GM23338 (cell line): ENCODE data around the gene RSU1. TPM values are rescaled to one million over a fixed set of nuclear protein-coding genes. Genes with fewer than 3 reads are reported as not detected.

Experiments
- ATAC-seq: fragments of 200-7000 bp; cut with Tn5 transposase; 3 replicates; pipeline ENCODE4 v1.9.1; 2020
- DNase-seq: peaks from one replicate; pipeline ENCODE4 v3.0.0-alpha.2; 2015; ENCODE audit warnings: low spot score
- H2AFZ ChIP-seq: fragments of 200-600 bp; sonication (generic); 2 replicates; pipeline ENCODE4 v1.8.0; 2016; ENCODE audit warnings: antibody characterized with exemption, mild to moderate bottlenecking, moderate library complexity
- H3F3A ChIP-seq: fragments of 200-600 bp; sonication (generic); replicated peaks from 2 replicates; pipeline ENCODE4 v1.8.0; 2017; ENCODE audit warnings: antibody characterized with exemption, mixed run types, low read depth
- H3K27ac ChIP-seq: fragments of 200-600 bp; sonication (generic); 2 replicates; pipeline ENCODE4 v1.6.1; 2016; ENCODE audit warnings: low read depth
- H3K27me3 ChIP-seq: fragments of 200-600 bp; sonication (generic); 2 replicates; pipeline ENCODE4 v1.8.0; 2016; ENCODE audit warnings: mild to moderate bottlenecking, mixed run types, moderate library complexity; ENCODE audit not compliant: insufficient read depth
- H3K36me3 ChIP-seq: fragments of 200-600 bp; sonication (generic); 2 replicates; pipeline ENCODE4 v1.8.0; 2016; ENCODE audit warnings: mild to moderate bottlenecking; ENCODE audit not compliant: insufficient read depth
- H3K4me1 ChIP-seq: fragments of 200-600 bp; sonication (generic); 2 replicates; pipeline ENCODE4 v1.8.0; 2016; ENCODE audit warnings: mild to moderate bottlenecking, moderate library complexity; ENCODE audit not compliant: insufficient read depth
- H3K4me2 ChIP-seq: fragments of 200-600 bp; sonication (generic); 2 replicates; pipeline ENCODE4 v1.7.1; 2017; ENCODE audit warnings: mixed run types
- H3K4me3 ChIP-seq: fragments of 200-600 bp; sonication (generic); 2 replicates; pipeline ENCODE4 v1.6.1; 2016; ENCODE audit warnings: mixed run types
- H3K79me2 ChIP-seq: fragments of 200-600 bp; sonication (generic); replicated peaks from 2 replicates; pipeline ENCODE4 v1.8.0; 2017; ENCODE audit warnings: mild to moderate bottlenecking; ENCODE audit not compliant: insufficient read depth
- H3K9me2 ChIP-seq: fragments of 200-600 bp; sonication (generic); 2 replicates; pipeline ENCODE4 v1.8.0; 2017; ENCODE audit not compliant: insufficient read depth
- H4K20me1 ChIP-seq: fragments of 200-600 bp; sonication (generic); replicated peaks from 2 replicates; pipeline ENCODE4 v1.8.0; 2017; ENCODE audit warnings: mild to moderate bottlenecking; ENCODE audit not compliant: insufficient read depth
- H3K27ac Mint-ChIP-seq: 2 replicates; pipeline ENCODE4 v1.8.0; 2020; ENCODE audit warnings: inconsistent platforms, mild to moderate bottlenecking, moderate library complexity, mixed read lengths
- H3K27me3 Mint-ChIP-seq: 3 replicates; pipeline ENCODE4 v1.8.0; 2022; ENCODE audit warnings: low read depth, mild to moderate bottlenecking, moderate library complexity, mixed read lengths, inconsistent platforms; ENCODE audit not compliant: insufficient read depth, poor library complexity
- H3K36me3 Mint-ChIP-seq: 3 replicates; pipeline ENCODE4 v1.8.0; 2021; ENCODE audit warnings: low read depth, mild to moderate bottlenecking, inconsistent platforms, moderate library complexity, mixed read lengths
- H3K4me1 Mint-ChIP-seq: 3 replicates; pipeline ENCODE4 v1.8.0; 2020; ENCODE audit warnings: mild to moderate bottlenecking, inconsistent platforms, mixed read lengths
- H3K4me3 Mint-ChIP-seq: 3 replicates; pipeline ENCODE4 v1.8.0; 2021; ENCODE audit warnings: moderate library complexity, mild to moderate bottlenecking, inconsistent platforms, mixed read lengths
- H3K9me3 Mint-ChIP-seq: 3 replicates; pipeline ENCODE4 v1.8.0; 2020; ENCODE audit warnings: moderate library complexity, mild to moderate bottlenecking, inconsistent platforms, mixed read lengths
- CTCF ChIP-seq, 2 experiments: fragments of 200-600 bp in 1 of 2; sonication (generic) in 1 of 2; conservative IDR thresholded peaks; 2 replicates each; pipeline versions ENCODE4 v1.5.1 to v1.6.1; 2016 to 2017; ENCODE audit warnings: antibody characterized with exemption in 2 of 2, low read depth in 2 of 2, mild to moderate bottlenecking in 2 of 2, moderate library complexity in 1 of 2
- ETS1 ChIP-seq: IDR thresholded peaks from 2 replicates; pipeline ENCODE4 v1.6.1; 2016; ENCODE audit warnings: antibody characterized with exemption
- EZH2 ChIP-seq: fragments of 200-600 bp; sonication (generic); IDR thresholded peaks from one replicate; pipeline ENCODE4 v1.8.0; 2017; ENCODE audit warnings: antibody characterized with exemption, mild to moderate bottlenecking, low read depth; ENCODE audit not compliant: unreplicated experiment
- EZH2phosphoT487 ChIP-seq: fragments of 200-600 bp; sonication (generic); IDR thresholded peaks from one replicate; pipeline ENCODE4 v1.8.1; 2018; ENCODE audit warnings: antibody characterized with exemption; ENCODE audit not compliant: unreplicated experiment
- JUNB ChIP-seq: IDR thresholded peaks from one replicate; pipeline ENCODE4 v1.6.1; 2016; ENCODE audit warnings: antibody characterized with exemption; ENCODE audit not compliant: unreplicated experiment
- POLR2AphosphoS5 ChIP-seq: IDR thresholded peaks from 2 replicates; pipeline ENCODE4 v1.6.1; 2016; ENCODE audit warnings: antibody characterized with exemption, low read depth
- REST ChIP-seq: IDR thresholded peaks from one replicate; pipeline ENCODE4 v1.6.1; 2018; ENCODE audit warnings: antibody characterized with exemption; ENCODE audit not compliant: unreplicated experiment
- ZNF114 ChIP-seq: fragments of 250-450 bp; sonication (Bioruptor Pico); IDR thresholded peaks from 2 replicates; pipeline ENCODE4 v1.5.0; 2020; ENCODE audit warnings: mild to moderate bottlenecking, moderate library complexity
- ZNF331 ChIP-seq: fragments of 250-450 bp; sonication (Bioruptor Pico); IDR thresholded peaks from 2 replicates; pipeline ENCODE4 v1.5.0; 2020; ENCODE audit warnings: low read depth, mild to moderate bottlenecking, moderate library complexity
- polyA plus RNA-seq: library from polyadenylated mRNA; unstranded; fragments of >200 nt; fragmentation: Nextera tagmentation; extraction: Ambion mirVana; gene quantifications from 2 replicates; pipeline ENCODE4 v1.2.1, GENCODE V29; 2016
- total RNA-seq: library from RNA; depleted of rRNA; stranded (reverse); fragments of >200 nt; shearing (Covaris generic); gene quantifications from 2 replicates; pipeline ENCODE4 v1.2.3, GENCODE V29; 2014

Gene RSU1
- total and polyA plus RNA-seq, 2 experiments from 2014 or later, result 62.7 to 96.2 TPM

GRCh38 chr10:16822027-16822426, 4.8 kb upstream of the RSU1 start (continued):
- TF ChIP-seq REST (no peak), EZH2phosphoT487 (no peak), EZH2 (no peak), ETS1 (no peak), ZNF331 (CRISPR knock-in tag) (no peak), POLR2AphosphoS5 (no peak), CTCF (conservative IDR thresholded peaks at IDR 0.05; ENCODE audit: low read depth in 2 of 2) (no peak), ZNF114 (CRISPR knock-in tag) (no peak), JUNB (no peak)

- Mint-ChIP-seq H3K36me3 (peaks cover 23% of the 10 kb centered on the region; the same call in 2 of the 3 replicates), H3K4me3 (no peak overlapping the region), H3K9me3 (peaks cover 34% of the 10 kb centered on the region), H3K4me1 (peaks cover 9% of the 10 kb centered on the region), H3K27ac (no peak overlapping the region), H3K27me3 (peaks cover 7% of the 10 kb centered on the region)
- H3K36me3 ChIP-seq, result peaks cover 5% of the 10 kb centered on the region; the same call in 1 of the 2 replicates
- no peak for ATAC-seq
- no peak overlapping the region for H2AFZ ChIP-seq
- H3K27ac ChIP-seq, result no peak overlapping the region
- DNase-seq, result no peak
- H3F3A ChIP-seq, result no peaks in the 10 kb centered on the region
- peaks cover 14% of the 10 kb centered on the region for H3K79me2 ChIP-seq
- no peaks in the 10 kb centered on the region for H3K27me3 ChIP-seq
- no peaks in the 10 kb centered on the region for H3K9me2 ChIP-seq
- no peaks in the 10 kb centered on the region; the same call in 1 of the 2 replicates for H4K20me1 ChIP-seq
- H3K4me2 ChIP-seq, result no peak overlapping the region
- H3K4me1 ChIP-seq, result peaks cover 8% of the 10 kb centered on the region
- H3K4me3 ChIP-seq, result no peak overlapping the region
- no peak for TF ChIP-seq JUNB
- no peak for TF ChIP-seq CTCF (conservative IDR thresholded peaks at IDR 0.05; ENCODE audit: low read depth in 2 of 2)
- TF ChIP-seq REST, result no peak
- TF ChIP-seq EZH2phosphoT487, result no peak
- no peak for TF ChIP-seq POLR2AphosphoS5
Measured at GRCh38 chr10:16820421-16820820, 3.2 kb upstream of the RSU1 start.
